HEK293 (cell line): ENCODE measurements around the gene TBX15.

ENCODE experiments used
- CTCF ChIA-PET: fragments of 350-600 bp; formaldehyde crosslinking; extraction: SDS; loops from one replicate; lab custom pipeline; 2021; ENCODE audit warnings: antibody characterized with exemption; lab: Yijun Ruan, JAX
- POLR2A ChIA-PET: fragments of 300-600 bp; formaldehyde crosslinking; extraction: SDS; loops from one replicate; lab custom pipeline; 2020; ENCODE audit warnings: antibody characterized with exemption, inconsistent platforms; lab: Yijun Ruan, JAX
- H3K27ac ChIP-seq: fragments of 200-500 bp; sonication (Bioruptor generic); 2 replicates; pipeline ENCODE4 v1.5.1; 2014; ENCODE audit warnings: low read depth, low read length, control low read depth, inconsistent platforms; ENCODE audit errors: extremely low read depth
- H3K36me3 ChIP-seq, 2 experiments: fragments of 200-500 bp in 1 of 2; sonication (Bioruptor generic) in 1 of 2; 1 replicate in 1 of 2; 2 replicates in 1 of 2; pipeline ENCODE4 v1.5.1; 2014 to 2017; ENCODE audit warnings: inconsistent platforms in 2 of 2, low read length in 2 of 2; ENCODE audit not compliant: control insufficient read depth in 2 of 2, insufficient read depth in 1 of 2
- H3K4me1 ChIP-seq: fragments of 200-500 bp; sonication (Bioruptor generic); 2 replicates; pipeline ENCODE4 v1.5.1; 2014; ENCODE audit warnings: mild to moderate bottlenecking, low read length, inconsistent platforms; ENCODE audit not compliant: control insufficient read depth, insufficient read depth
- H3K4me3 ChIP-seq: 2 replicates; pipeline ENCODE4 v1.5.1; 2011; ENCODE audit warnings: low read depth, mild to moderate bottlenecking, control low read depth, low read length, moderate library complexity
- H3K9me3 ChIP-seq: fragments of 200-500 bp; sonication (Bioruptor generic); 2 replicates; pipeline ENCODE4 v1.5.1; 2014; ENCODE audit warnings: low read depth, low read length, inconsistent platforms; ENCODE audit not compliant: control insufficient read depth, insufficient read depth
- EGR2 ChIP-seq: fragments of 450-650 bp; formaldehyde crosslinking; IDR thresholded peaks from 2 replicates; pipeline ENCODE4 v1.5.1; 2016; ENCODE audit warnings: low read depth, missing biosample characterization, missing genetic modification characterization
- GLI2 ChIP-seq: fragments of 450-650 bp; formaldehyde crosslinking; IDR thresholded peaks from 2 replicates; pipeline ENCODE4; 2017; ENCODE audit warnings: missing biosample characterization, missing genetic modification characterization, low read depth, borderline replicate concordance
- KLF16 ChIP-seq: fragments of 450-650 bp; formaldehyde crosslinking; IDR thresholded peaks from 2 replicates; pipeline ENCODE4 v1.5.1; 2017; ENCODE audit warnings: missing biosample characterization, missing genetic modification characterization
- REPIN1 ChIP-seq: fragments of 450-650 bp; formaldehyde crosslinking; IDR thresholded peaks from 2 replicates; pipeline ENCODE4 v1.5.1; 2017; ENCODE audit warnings: missing biosample characterization, missing genetic modification characterization, low read depth
- ZBTB8A ChIP-seq: fragments of 450-650 bp; formaldehyde crosslinking; IDR thresholded peaks from 2 replicates; pipeline ENCODE4 v1.5.1; 2016; ENCODE audit warnings: missing biosample characterization, missing genetic modification characterization
- ZFHX2 ChIP-seq: fragments of 450-650 bp; formaldehyde crosslinking; conservative IDR thresholded peaks from 2 replicates; pipeline ENCODE4 v1.5.1; 2016; ENCODE audit warnings: missing biosample characterization, missing genetic modification characterization
- ZFP3 ChIP-seq: fragments of 450-650 bp; formaldehyde crosslinking; IDR thresholded peaks from 2 replicates; pipeline ENCODE4 v1.5.1; 2016; ENCODE audit warnings: low read depth, missing biosample characterization, missing genetic modification characterization
- ZNF121 ChIP-seq: fragments of 450-650 bp; formaldehyde crosslinking; IDR thresholded peaks from 2 replicates; pipeline ENCODE4 v1.5.1; 2016; ENCODE audit warnings: missing biosample characterization, missing genetic modification characterization
- ZNF132 ChIP-seq: fragments of 450-650 bp; formaldehyde crosslinking; IDR thresholded peaks from 2 replicates; pipeline ENCODE4 v1.5.1; 2017; ENCODE audit warnings: missing biosample characterization, missing genetic modification characterization, borderline replicate concordance
- ZNF148 ChIP-seq: fragments of 450-650 bp; formaldehyde crosslinking; IDR thresholded peaks from 2 replicates; pipeline ENCODE4 v1.5.0; 2017; ENCODE audit warnings: missing biosample characterization, missing genetic modification characterization, borderline replicate concordance
- ZNF202 ChIP-seq: fragments of 450-650 bp; formaldehyde crosslinking; IDR thresholded peaks from 2 replicates; pipeline ENCODE4 v1.5.1; 2016; ENCODE audit warnings: missing biosample characterization, missing genetic modification characterization, borderline replicate concordance
- ZNF211 ChIP-seq: fragments of 450-650 bp; formaldehyde crosslinking; IDR thresholded peaks from 2 replicates; pipeline ENCODE4 v1.5.1; 2016; ENCODE audit warnings: low read depth, missing biosample characterization, missing genetic modification characterization
- ZNF280D ChIP-seq: fragments of 450-650 bp; formaldehyde crosslinking; IDR thresholded peaks from 2 replicates; pipeline ENCODE4 v1.5.1; 2016; ENCODE audit warnings: missing biosample characterization, missing genetic modification characterization
- ZNF292 ChIP-seq: fragments of 450-650 bp; formaldehyde crosslinking; IDR thresholded peaks from 2 replicates; pipeline ENCODE4 v1.5.1; 2016; ENCODE audit warnings: low read depth, missing biosample characterization, missing genetic modification characterization, borderline replicate concordance
- ZNF302 ChIP-seq: fragments of 450-650 bp; formaldehyde crosslinking; IDR thresholded peaks from 2 replicates; pipeline ENCODE4 v1.5.1; 2016; ENCODE audit warnings: missing biosample characterization, missing genetic modification characterization, low read depth
- ZNF350 ChIP-seq: fragments of 450-650 bp; formaldehyde crosslinking; IDR thresholded peaks from 2 replicates; pipeline ENCODE4 v1.5.0; 2017; ENCODE audit warnings: missing biosample characterization, mild to moderate bottlenecking, missing genetic modification characterization
- ZNF362 ChIP-seq: fragments of 450-650 bp; formaldehyde crosslinking; IDR thresholded peaks from 2 replicates; pipeline ENCODE4 v1.5.1; 2016; ENCODE audit warnings: missing biosample characterization, missing genetic modification characterization
- ZNF510 ChIP-seq: fragments of 450-650 bp; formaldehyde crosslinking; IDR thresholded peaks from 2 replicates; pipeline ENCODE4 v1.5.1; 2018; ENCODE audit warnings: mild to moderate bottlenecking, missing genetic modification characterization, missing biosample characterization; ENCODE audit not compliant: insufficient replicate concordance
- ZNF521 ChIP-seq: fragments of 450-650 bp; formaldehyde crosslinking; IDR thresholded peaks from 2 replicates; pipeline ENCODE4 v1.5.1; 2017; ENCODE audit warnings: missing biosample characterization, mild to moderate bottlenecking, missing genetic modification characterization
- ZNF529 ChIP-seq: fragments of 450-650 bp; formaldehyde crosslinking; IDR thresholded peaks from 2 replicates; pipeline ENCODE4 v1.5.1; 2017; ENCODE audit warnings: missing genetic modification characterization, missing biosample characterization; ENCODE audit not compliant: insufficient replicate concordance
- ZNF580 ChIP-seq: fragments of 450-650 bp; formaldehyde crosslinking; IDR thresholded peaks from 2 replicates; pipeline ENCODE4 v1.5.1; 2016; ENCODE audit warnings: missing biosample characterization, missing genetic modification characterization
- ZNF623 ChIP-seq: fragments of 450-650 bp; formaldehyde crosslinking; IDR thresholded peaks from 2 replicates; pipeline ENCODE4 v1.5.1; 2016; ENCODE audit warnings: missing biosample characterization, missing genetic modification characterization
- ZNF624 ChIP-seq: fragments of 450-650 bp; formaldehyde crosslinking; IDR thresholded peaks from 2 replicates; pipeline ENCODE4 v1.5.1; 2017; ENCODE audit warnings: missing biosample characterization, missing genetic modification characterization
- ZNF692 ChIP-seq: fragments of 450-650 bp; formaldehyde crosslinking; IDR thresholded peaks from 2 replicates; pipeline ENCODE4 v1.5.1; 2016; ENCODE audit warnings: missing biosample characterization, missing genetic modification characterization
- ZNF777 ChIP-seq: fragments of 450-650 bp; formaldehyde crosslinking; IDR thresholded peaks from 2 replicates; pipeline ENCODE4 v1.5.1; 2017; ENCODE audit warnings: missing biosample characterization, missing genetic modification characterization, borderline replicate concordance

The TBX15 gene

GRCh38 chr1:119026956-119027355 lies 38.8 kb upstream of the TBX15 start:
- no peak for TF ChIP-seq ZNF292 (tag by site-specific recombination)
- no peak for TF ChIP-seq ZNF777
- TF ChIP-seq ZNF624 (tag by site-specific recombination) = no peak
- no peak for TF ChIP-seq ZNF302
- TF ChIP-seq ZNF580 (tag by site-specific recombination) = no peak
- TF ChIP-seq ZNF529 (tag by site-specific recombination) = no peak
- TF ChIP-seq ZFHX2 (tag by site-specific recombination) = no peak
- TF ChIP-seq ZNF280D (tag by site-specific recombination) = no peak
- Histone ChIP-seq H3K4me3 (no peak overlapping the region), H3K27ac (no peak overlapping the region), H3K4me1 (no peaks in the 10 kb centered on the region), H3K36me3 (no peaks in the 10 kb centered on the region), H3K9me3 (no peaks in the 10 kb centered on the region)
- ChIA-PET CTCF (no interaction called here), POLR2A (no interaction called here)

GRCh38 chr1:119015547-119015946 lies 27.4 kb upstream of the TBX15 start:
- no peak overlapping the region for H3K27ac ChIP-seq
- ChIA-PET POLR2A (no interaction called here), CTCF (interaction anchor here (0.7 kb wide), 1 partner anchor 124 kb away, joined by 3 read pairs; no protein-coding TSS in a partner anchor)
- no peaks in the 10 kb centered on the region for H3K4me1 ChIP-seq
- H3K9me3 ChIP-seq = no peaks in the 10 kb centered on the region; the same call in 1 of the 2 replicates
- H3K4me3 ChIP-seq = no peak overlapping the region
- H3K36me3 ChIP-seq = no peaks in the 10 kb centered on the region
- TF ChIP-seq ZNF521 (no peak), ZNF121 (no peak), ZFP3 (no peak), ZNF510 (tag by site-specific recombination) (no peak), ZNF362 (tag by site-specific recombination) (no peak), ZBTB8A (tag by site-specific recombination) (no peak), KLF16 (no peak), ZNF350 (tag by site-specific recombination) (no peak), GLI2 (tag by site-specific recombination) (no peak), REPIN1 (no peak), ZNF211 (tag by site-specific recombination) (no peak), ZNF148 (tag by site-specific recombination) (no peak), ZNF132 (tag by site-specific recombination) (no peak), ZNF623 (tag by site-specific recombination) (no peak), ZNF692 (tag by site-specific recombination) (no peak), ZNF202 (tag by site-specific recombination) (no peak), EGR2 (tag by site-specific recombination) (no peak)
